ENCODE data around the gene HES1.
"Not testable (repeated sequence)": the region's sequence is repeated elsewhere in the genome, so short reads cannot be mapped to it uniquely, and the experiment has no call there.

HES1 gene

GRCh38 chr3:194135806-194136518 is at the start of gene HES1:
HES1 (plus strand) TSS chr3:194136148; CDS start chr3:194136381, 233 bp downstream.
- H3K4me3 ChIP-seq (ENCODE audit: low read length), result peak within 1 kb of the TSS; percentile 62
- no peak for TF ChIP-seq ZNF274 (IDR thresholded peaks at IDR 0.05; ENCODE audit: low read depth, low read length)

- H3K4me3 ChIP-seq (ENCODE audit: low read length), result no peak overlapping the region
- TF ChIP-seq ZNF274 (IDR thresholded peaks at IDR 0.05; ENCODE audit: low read depth, low read length), result no peak
Measured at GRCh38 chr3:194086388-194087075, 49.4 kb upstream of the HES1 start.

GRCh38 chr3:194087280-194087679 is 48.7 kb upstream of the HES1 start:
- no peak overlapping the region for H3K4me3 ChIP-seq (ENCODE audit: low read length)
- TF ChIP-seq ZNF274 (IDR thresholded peaks at IDR 0.05; ENCODE audit: low read depth, low read length), result no peak

- TF ChIP-seq ZNF274 (IDR thresholded peaks at IDR 0.05; ENCODE audit: low read depth, low read length), result no peak
- H3K4me3 ChIP-seq (ENCODE audit: low read length), result no peak overlapping the region
Measured at GRCh38 chr3:194087995-194088855, 47.7 kb upstream of the HES1 start.

GRCh38 chr3:194089357-194090177 is 46.4 kb upstream of the HES1 start:
- no peak overlapping the region for H3K4me3 ChIP-seq (ENCODE audit: low read length)
- TF ChIP-seq ZNF274 (IDR thresholded peaks at IDR 0.05; ENCODE audit: low read depth, low read length), result no peak

- H3K4me3 ChIP-seq (ENCODE audit: low read length), result not testable (repeated sequence)
Measured at GRCh38 chr3:194090178-194090555, 45.8 kb upstream of the HES1 start.

GRCh38 chr3:194090716-194091115 is 45.2 kb upstream of the HES1 start:
- TF ChIP-seq ZNF274 (IDR thresholded peaks at IDR 0.05; ENCODE audit: low read depth, low read length), result no peak
- no peak overlapping the region for H3K4me3 ChIP-seq (ENCODE audit: low read length)

GRCh38 chr3:194091141-194091540 is 44.8 kb upstream of the HES1 start:
- TF ChIP-seq ZNF274 (IDR thresholded peaks at IDR 0.05; ENCODE audit: low read depth, low read length), result no peak
- no peak overlapping the region for H3K4me3 ChIP-seq (ENCODE audit: low read length)

GRCh38 chr3:194091897-194092296 is 44.1 kb upstream of the HES1 start:
- H3K4me3 ChIP-seq (ENCODE audit: low read length), result not testable (repeated sequence)

- no peak overlapping the region for H3K4me3 ChIP-seq (ENCODE audit: low read length)
- TF ChIP-seq ZNF274 (IDR thresholded peaks at IDR 0.05; ENCODE audit: low read depth, low read length), result no peak
Measured at GRCh38 chr3:194092881-194093301, 43.1 kb upstream of the HES1 start.

- no peak overlapping the region for H3K4me3 ChIP-seq (ENCODE audit: low read length)
- no peak for TF ChIP-seq ZNF274 (IDR thresholded peaks at IDR 0.05; ENCODE audit: low read depth, low read length)
Measured at GRCh38 chr3:194093842-194094241, 42.1 kb upstream of the HES1 start.

- TF ChIP-seq ZNF274 (IDR thresholded peaks at IDR 0.05; ENCODE audit: low read depth, low read length), result no peak
- no peak overlapping the region for H3K4me3 ChIP-seq (ENCODE audit: low read length)
Measured at GRCh38 chr3:194095464-194095863, 40.5 kb upstream of the HES1 start.

GRCh38 chr3:194095902-194096301 is 40.0 kb upstream of the HES1 start:
- no peak overlapping the region for H3K4me3 ChIP-seq (ENCODE audit: low read length)

More at GRCh38 chr3:194095902-194096301, 40.0 kb upstream of the HES1 start:
- TF ChIP-seq ZNF274 (IDR thresholded peaks at IDR 0.05; ENCODE audit: low read depth, low read length), result no peak
